IPS-18a (cell line): ENCODE data around the gene PATJ.
"Not testable (repeated sequence)": the region's sequence is repeated elsewhere in the genome, so short reads cannot be mapped to it uniquely, and the experiment has no call there.

Source experiments
- H3K27ac ChIP-seq: one replicate; pipeline ENCODE4 v1.5.1; 2013; ENCODE audit warnings: low read length
- H3K27me3 ChIP-seq: one replicate; pipeline ENCODE4 v1.6.1; 2013; ENCODE audit warnings: mild to moderate bottlenecking, low read length; ENCODE audit not compliant: control insufficient read depth, insufficient read depth
- H3K36me3 ChIP-seq: one replicate; pipeline ENCODE4 v1.6.1; 2013; ENCODE audit warnings: low read depth, low read length; ENCODE audit not compliant: control insufficient read depth
- H3K4me1 ChIP-seq: one replicate; pipeline ENCODE4 v1.6.1; 2013; ENCODE audit warnings: low read depth, low read length; ENCODE audit not compliant: control insufficient read depth
- H3K4me3 ChIP-seq: one replicate; pipeline ENCODE4 v1.5.1; 2013; ENCODE audit warnings: low read length
- H3K9ac ChIP-seq: one replicate; pipeline ENCODE4 v1.6.1; 2013; ENCODE audit warnings: mild to moderate bottlenecking, low read length, moderate library complexity
- H3K9me3 ChIP-seq: one replicate; pipeline ENCODE4 v1.6.1; 2013; ENCODE audit warnings: low read depth, low read length; ENCODE audit not compliant: control insufficient read depth

PATJ gene

DNA sequence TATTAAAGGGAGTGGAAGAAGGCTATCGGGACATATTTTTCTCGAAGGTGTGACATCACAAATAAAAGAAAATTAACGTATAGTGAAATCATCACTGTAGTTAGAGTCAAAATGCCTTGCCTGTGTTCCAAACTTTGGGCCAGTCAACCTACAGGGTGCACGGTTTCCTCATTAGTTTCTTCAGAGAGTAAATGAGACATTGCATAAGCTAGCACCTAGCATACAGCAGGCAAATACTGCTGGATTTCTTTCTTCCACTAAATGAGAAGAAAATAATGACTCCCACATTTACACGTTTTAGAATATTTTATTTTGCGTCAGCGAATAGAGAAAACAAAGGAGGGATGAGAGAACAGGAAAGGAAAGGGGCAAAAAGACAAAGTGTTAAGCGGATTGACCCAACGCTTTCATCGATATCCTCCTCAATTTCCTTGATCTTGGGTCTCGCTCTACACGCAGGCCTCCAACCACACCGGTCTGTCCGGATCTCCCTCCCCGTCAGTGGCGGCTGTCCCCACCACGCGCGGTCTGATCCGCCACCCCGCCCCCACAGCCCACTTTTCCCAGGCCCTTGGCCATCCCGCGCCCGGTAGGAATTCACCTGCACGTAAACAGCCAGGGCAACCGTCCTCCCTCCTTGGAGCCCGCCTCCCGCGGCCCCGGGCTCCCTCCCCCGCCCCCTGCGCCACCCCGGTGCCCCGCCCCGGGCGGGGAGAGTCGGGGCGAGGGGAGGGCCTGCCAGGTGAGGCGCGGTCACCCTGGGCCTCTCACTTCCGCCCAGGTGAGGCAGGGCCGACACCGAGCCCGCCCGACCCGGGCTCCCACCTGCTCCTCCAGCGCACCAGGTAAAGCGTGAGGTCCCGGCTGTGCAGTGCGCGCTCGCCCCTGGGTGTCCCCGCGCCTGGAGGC lies at the start of gene PATJ:
Gene PATJ (plus strand): TSS at position 770 of the 909 bp plus-strand sequence. CDS start 20,413 bp downstream, outside the sequence.
- peak within 1 kb of the TSS; percentile 84 for H3K4me3 ChIP-seq
- H3K27me3 ChIP-seq, result no peaks in the 10 kb centered on the region
- no peaks in the 10 kb centered on the region for H3K36me3 ChIP-seq
- peak within 1 kb of the TSS; percentile 21 for H3K27ac ChIP-seq
- H3K4me1 ChIP-seq, result peaks cover 7% of the 10 kb centered on the region
- H3K9ac ChIP-seq, result peak within 1 kb of the TSS; percentile 72
- H3K9me3 ChIP-seq, result no peaks in the 10 kb centered on the region

DNA sequence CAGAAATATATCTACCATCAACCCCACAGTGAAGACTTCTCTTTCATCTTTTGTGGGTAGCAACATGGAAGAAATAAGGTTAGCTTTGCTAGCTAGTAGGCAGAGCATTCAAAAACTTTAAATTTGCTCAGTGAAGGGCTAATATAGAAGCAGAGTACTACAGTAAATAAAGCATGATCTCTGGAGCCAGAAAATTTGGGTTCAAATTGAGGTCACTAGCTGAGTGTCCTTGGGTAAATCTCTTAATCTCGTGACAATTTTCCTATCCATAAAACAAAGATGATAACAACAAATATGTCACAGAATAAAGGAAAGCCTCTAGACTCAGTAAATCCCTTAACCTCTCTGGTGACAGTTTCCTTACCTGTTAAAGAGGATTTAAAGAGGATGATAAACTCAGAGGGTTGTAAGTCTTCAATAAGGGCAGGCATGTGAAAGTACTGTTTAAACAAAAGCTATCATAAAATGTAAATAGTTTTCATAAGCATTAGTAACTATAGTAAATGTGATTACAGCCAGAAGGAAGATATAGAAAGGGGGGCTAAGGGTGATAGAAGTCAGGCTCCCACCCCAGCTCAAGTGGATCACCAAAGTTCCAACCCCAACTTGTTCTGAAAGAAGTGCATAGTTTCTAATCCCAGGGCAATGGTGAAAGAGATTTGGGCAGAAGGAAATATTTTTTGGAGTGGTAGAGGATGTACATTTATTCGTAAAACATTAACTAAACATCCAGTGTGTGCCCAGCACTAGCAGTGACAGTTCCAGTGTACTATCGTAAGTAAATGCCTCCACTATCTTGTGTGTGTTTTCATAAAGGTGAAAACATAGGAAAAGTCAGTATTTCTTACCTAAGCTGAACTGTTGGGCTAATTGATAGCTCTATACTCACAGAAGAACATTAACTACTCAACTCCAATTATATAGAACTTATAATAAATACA lies 42.1 kb upstream of the PATJ start:
- Histone ChIP-seq H3K27ac (no peak overlapping the region), H3K9me3 (no peaks in the 10 kb centered on the region), H3K27me3 (no peaks in the 10 kb centered on the region), H3K36me3 (peaks cover 22% of the 10 kb centered on the region), H3K4me1 (no peaks in the 10 kb centered on the region), H3K4me3 (no peak overlapping the region), H3K9ac (no peak overlapping the region)

DNA sequence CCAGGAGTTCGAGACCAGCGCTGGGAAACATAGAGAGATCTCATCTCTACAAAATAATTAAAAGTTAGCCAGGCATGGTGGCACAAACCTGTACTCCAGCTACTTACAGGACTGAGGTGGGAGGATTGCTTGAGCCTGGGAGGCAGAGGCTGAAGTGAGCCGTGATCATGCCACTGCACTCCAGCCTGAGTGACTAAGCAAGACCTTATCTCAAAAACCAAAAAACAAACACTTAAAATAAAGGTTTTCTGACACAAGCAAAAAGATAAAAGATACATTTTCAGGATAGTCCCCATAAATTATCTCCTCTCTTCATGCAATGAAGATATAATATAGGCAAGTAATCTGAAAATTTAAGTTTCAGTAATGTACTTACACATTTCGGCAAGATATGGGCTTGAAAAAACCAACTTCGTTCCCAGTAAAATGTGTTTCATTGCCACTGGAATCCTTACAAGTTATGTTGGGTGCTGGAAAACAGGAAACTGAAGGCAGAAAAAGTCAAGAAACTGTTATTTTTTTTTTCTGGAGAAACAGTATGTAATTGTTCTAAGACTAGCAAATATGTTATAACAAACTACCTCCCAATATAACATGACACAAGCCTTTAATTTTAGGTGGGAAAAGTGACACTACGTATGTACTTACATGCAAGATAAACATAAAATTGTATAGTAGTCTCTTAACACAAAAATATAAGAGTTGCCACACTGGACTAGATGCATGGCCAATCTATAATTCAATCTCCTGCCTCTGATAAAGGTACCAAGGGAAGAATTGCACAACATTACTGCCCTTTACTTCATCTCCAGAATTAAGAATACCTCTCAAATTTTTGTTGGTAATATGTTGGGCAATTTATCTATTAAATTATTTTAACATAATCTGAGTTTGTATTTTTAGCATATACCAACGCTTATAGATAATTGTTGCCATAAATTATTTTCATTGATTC lies 33.0 kb upstream of the PATJ start:
- H3K27ac ChIP-seq, result no peak overlapping the region

GRCh38 chr1:61709908-61710289 lies 32.4 kb upstream of the PATJ start:
- H3K4me1 ChIP-seq, result no peaks in the 10 kb centered on the region
- H3K36me3 ChIP-seq, result peaks cover 21% of the 10 kb centered on the region
- H3K27me3 ChIP-seq, result no peaks in the 10 kb centered on the region
- no peaks in the 10 kb centered on the region for H3K9me3 ChIP-seq
- no peak overlapping the region for H3K27ac ChIP-seq
- no peak overlapping the region for H3K9ac ChIP-seq
- H3K4me3 ChIP-seq, result no peak overlapping the region

More for the DNA sequence above, 33.0 kb upstream of the PATJ start:
- Histone ChIP-seq H3K9ac (no peak overlapping the region), H3K9me3 (no peaks in the 10 kb centered on the region), H3K27me3 (no peaks in the 10 kb centered on the region), H3K4me3 (no peak overlapping the region), H3K4me1 (no peaks in the 10 kb centered on the region), H3K36me3 (peaks cover 21% of the 10 kb centered on the region)

GRCh38 chr1:61711257-61711656 lies 31.0 kb upstream of the PATJ start:
- H3K4me3 ChIP-seq, H3K9ac ChIP-seq, H3K9me3 ChIP-seq, H3K4me1 ChIP-seq, H3K27me3 ChIP-seq, H3K27ac ChIP-seq: not testable (repeated sequence)
- H3K36me3 ChIP-seq, result peaks cover 18% of the 10 kb centered on the region

- no peaks in the 10 kb centered on the region for H3K9me3 ChIP-seq
- no peaks in the 10 kb centered on the region for H3K4me1 ChIP-seq
- no peak overlapping the region for H3K9ac ChIP-seq
- H3K4me3 ChIP-seq, result no peak overlapping the region
- no peak overlapping the region for H3K27ac ChIP-seq
- peaks cover 18% of the 10 kb centered on the region for H3K36me3 ChIP-seq
- H3K27me3 ChIP-seq, result no peaks in the 10 kb centered on the region
Observed at GRCh38 chr1:61711969-61712368, 30.3 kb upstream of the PATJ start.

DNA sequence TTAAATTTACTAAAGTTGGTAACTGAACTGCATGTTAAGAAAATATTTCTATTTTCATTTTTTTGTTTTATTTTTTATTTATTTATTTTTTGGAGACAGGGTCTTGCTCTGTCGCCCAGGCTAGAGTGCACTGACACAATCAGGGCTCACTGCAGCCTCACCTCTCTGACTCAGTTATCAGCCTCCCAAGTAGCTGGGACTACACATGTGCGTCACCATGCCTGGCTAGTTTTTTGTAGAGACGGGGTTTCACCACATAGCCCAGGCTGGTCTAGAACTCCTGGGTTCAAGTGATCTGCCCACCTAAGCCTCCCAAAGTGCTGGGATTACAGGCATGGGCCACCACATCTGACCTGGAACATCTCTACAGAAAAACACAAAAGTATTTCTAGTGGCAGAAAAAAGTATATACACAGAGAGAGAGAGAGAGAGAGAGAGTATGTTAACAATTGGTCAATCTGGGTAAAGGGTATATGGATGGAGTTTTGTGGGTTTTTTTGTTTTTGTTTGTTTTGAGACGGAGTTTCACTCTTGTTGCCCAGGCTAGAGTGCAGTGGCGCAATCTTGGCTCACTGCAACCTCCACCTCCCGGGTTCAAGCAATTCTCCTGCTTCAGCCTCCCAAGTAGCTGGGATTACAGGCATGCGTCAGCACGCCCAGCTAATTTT lies 23.1 kb upstream of the PATJ start:
- not testable (repeated sequence) for H3K36me3 ChIP-seq, H3K27ac ChIP-seq, H3K9ac ChIP-seq, H3K27me3 ChIP-seq, H3K4me1 ChIP-seq, H3K9me3 ChIP-seq, H3K4me3 ChIP-seq

- Histone ChIP-seq H3K9ac (peak overlapping the region; percentile 80), H3K4me1 (peaks cover 3% of the 10 kb centered on the region), H3K4me3 (peak overlapping the region; percentile 82), H3K27me3 (no peaks in the 10 kb centered on the region), H3K27ac (peak overlapping the region; percentile 44), H3K9me3 (no peaks in the 10 kb centered on the region), H3K36me3 (no peaks in the 10 kb centered on the region)
Observed at GRCh38 chr1:61724506-61724812, 17.8 kb upstream of the PATJ start.

- H3K27ac ChIP-seq, result peak within 1 kb of the TSS; percentile 88
- H3K9me3 ChIP-seq, result no peaks in the 10 kb centered on the region
- peaks cover 3% of the 10 kb centered on the region for H3K4me1 ChIP-seq
- H3K9ac ChIP-seq, result peak within 1 kb of the TSS; percentile 80
- peak within 1 kb of the TSS; percentile 82 for H3K4me3 ChIP-seq
- no peaks in the 10 kb centered on the region for H3K36me3 ChIP-seq
- no peaks in the 10 kb centered on the region for H3K27me3 ChIP-seq
Observed at GRCh38 chr1:61724813-61725694, 17.2 kb upstream of the PATJ start, which contains the start of gene TM2D1. TSS of gene TM2D1 (minus strand) at chr1:61725141. CDS start at chr1:61725120, 21 bp downstream.

DNA sequence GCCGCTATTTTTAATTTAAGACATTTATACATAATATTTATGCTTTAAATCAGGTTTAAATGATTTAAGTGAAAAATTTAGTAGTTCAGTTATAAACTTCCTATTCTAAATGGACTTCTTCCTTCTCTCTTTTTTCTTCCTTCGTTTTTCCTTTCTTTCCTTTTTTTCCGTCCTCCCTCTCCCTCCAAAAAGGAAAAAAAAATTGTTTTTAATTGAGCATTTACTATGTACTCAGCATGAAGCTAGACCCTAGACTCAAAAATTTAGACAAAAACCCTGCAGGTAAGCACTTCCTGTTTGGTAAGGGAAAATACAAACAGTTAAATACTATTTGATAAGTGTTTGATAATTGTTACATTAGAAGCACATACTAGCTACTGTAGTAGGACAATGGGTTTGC lies 14.7 kb upstream of the PATJ start:
- Histone ChIP-seq H3K27me3 (no peaks in the 10 kb centered on the region), H3K4me3 (no peak overlapping the region), H3K27ac (no peak overlapping the region), H3K4me1 (peaks cover 3% of the 10 kb centered on the region), H3K9me3 (no peaks in the 10 kb centered on the region), H3K36me3 (no peaks in the 10 kb centered on the region), H3K9ac (no peak overlapping the region)
